DLD1 (cell line): ENCODE data around the gene ATP11A.

Source experiments
- in situ Hi-C: cut with HindIII; loops from 2 replicates; pipeline ENCODE4 v1.10.0; 2017; ENCODE audit warnings: low sequenced_read_pairs

The ATP11A gene

DNA sequence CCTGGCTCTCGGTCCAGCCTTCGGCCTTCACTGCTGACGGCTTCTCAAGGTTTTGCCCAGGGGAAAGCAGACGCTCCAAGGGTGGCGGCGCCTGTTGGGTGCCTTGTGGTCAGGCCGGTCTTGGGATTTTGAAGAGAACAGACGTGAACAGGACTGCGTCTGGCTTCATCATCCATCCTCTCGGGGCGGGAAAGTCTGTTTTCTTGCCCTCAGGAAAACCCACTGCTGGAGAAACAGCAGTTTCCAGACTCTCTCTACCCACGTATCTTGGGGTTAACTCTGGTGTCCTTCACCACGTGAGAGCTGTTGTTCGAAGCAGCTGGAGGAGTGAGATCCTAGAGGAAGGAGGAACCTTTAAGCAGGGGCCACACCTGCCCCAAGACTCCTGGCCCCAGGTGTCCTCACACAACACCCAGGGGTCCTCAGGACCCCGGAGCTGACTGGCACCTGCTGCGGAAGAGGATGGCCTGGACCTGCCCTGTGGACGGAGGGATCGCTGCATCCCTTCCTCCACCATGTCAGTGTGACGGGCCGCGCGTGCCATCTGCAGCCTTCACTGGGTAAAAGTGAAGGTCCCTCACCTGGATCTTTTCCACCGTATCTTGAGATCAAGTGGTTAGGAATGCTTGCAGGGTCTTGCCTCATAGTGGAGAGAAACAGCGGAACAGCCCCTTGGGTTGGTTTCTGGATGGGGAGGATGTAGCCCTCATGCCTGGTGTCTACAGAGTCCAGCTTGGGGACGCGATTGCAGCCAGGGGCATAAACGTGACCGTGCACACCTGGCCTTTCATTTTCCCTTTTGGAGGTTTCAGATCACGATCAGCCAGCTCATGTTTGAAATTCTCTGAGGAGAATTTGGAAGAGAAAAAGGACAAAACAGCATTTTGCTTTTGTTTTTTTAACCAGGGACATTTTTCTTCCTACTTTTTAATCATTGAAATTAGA, 209.7 kb downstream of the ATP11A start:
- in situ Hi-C loops, result no loop called here

DNA sequence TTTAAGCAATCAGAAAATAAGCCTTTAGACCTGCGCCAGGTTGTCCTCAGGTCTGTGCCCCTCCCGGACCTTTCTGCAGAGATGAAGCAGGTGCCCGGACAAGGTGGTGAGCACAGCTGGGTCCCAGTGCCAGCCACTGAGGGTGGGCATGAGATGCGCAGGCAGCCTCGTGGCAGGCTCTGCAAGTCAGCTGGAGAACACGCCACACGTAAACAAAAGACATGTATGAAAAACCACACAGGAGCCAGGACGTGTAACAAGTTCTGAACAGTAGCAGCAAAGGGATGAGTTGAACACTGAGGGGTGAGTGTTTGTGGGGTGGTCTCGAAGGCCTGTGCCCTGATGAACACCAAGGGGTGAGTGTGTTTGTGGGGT, 210.4 kb downstream of the ATP11A start:
- in situ Hi-C loops, result no loop called here

DNA sequence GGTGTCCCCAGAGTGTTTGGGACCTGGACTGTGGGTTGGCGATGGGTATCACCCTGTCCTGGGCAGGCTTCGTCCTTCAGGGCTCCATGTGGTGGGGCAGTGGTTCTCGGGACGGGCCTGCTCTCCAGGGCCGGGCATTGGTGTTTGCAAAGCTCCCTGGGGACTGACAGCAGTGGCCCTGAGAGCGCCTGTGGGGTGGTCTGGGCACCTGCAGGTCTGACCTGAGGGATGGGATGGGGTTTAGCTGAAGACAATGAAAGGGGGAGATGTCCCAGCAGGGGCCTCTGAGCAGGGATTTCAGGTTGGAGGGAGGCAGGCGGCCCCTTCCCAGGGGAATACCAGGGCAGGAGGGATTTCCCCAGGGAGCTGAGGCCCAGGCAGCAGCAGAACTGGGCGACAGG, 210.9 kb downstream of the ATP11A start:
- in situ Hi-C loops, result no loop called here

DNA sequence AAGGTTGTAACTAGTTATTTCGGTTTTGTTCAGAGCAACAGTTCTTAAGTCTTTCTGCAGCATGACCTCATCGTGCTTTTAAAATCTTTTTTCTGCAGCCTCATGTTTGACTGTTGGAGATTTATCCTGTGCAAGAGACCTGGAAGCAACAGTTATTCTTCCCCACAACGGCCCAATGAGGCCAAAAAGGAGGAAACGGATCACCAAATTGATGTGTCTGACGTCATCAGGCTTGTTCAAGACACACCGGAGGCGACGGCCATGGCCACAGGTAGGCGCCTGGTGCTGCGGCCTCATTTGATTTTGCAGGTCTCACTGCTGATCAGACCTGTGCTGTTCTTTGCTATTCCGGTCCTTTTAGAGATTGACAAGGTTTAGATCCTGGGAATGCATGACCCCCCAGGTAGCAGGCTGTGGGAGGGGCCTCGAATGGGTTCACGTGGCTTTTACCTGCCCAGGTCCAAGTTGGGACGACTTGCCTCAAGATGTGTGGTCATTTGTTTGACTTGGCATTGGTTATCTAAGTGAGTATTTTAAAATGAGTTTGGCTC, 212.3 kb downstream of the ATP11A start:
- in situ Hi-C loops, result no loop called here

DNA sequence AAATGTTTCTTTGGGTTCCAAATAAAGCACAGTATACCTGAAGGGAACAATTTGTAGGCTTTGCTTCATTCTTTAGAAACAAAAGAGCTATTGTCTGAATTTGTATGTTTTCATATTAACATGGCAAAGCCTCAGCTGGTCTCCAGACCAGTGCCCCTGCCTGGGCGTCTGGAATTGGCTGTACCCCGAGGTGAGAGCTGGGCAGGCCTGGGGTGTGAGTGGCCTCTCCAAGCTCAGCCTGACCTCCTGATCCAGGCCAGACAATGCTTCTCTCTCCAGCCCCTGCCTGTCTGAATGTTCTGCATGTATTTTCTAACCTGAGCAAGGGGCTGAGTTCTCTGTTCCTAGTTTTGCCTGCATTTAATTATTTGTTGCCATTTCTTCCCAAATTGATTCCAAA, 212.8 kb downstream of the ATP11A start:
- in situ Hi-C loops, result no loop called here

DNA sequence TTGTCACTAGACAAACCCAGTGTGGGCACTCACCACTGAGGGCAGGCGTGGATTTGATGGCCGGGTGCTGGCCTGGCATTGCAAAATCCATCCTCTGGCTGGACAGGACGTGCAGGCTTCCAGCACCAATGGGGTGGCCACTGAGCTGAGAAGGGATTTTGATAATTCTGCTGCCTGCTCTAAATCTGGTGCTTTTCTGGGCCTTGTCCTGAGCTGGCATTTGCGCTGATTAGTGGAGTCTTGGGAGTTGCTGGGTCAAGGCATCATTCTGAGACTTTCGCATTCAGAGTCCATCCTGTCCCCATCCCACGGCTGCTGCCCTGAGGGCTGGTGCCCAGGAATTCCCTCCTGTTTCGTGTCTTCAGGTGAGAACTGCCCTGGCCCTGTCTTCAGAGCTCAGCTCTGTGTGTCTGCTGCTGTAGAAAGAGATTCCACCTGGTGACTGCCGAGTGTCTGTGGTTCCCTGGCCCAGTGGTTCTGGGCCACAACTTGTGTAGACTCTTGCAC, 213.3 kb downstream of the ATP11A start:
- in situ Hi-C loops, result no loop called here

DNA sequence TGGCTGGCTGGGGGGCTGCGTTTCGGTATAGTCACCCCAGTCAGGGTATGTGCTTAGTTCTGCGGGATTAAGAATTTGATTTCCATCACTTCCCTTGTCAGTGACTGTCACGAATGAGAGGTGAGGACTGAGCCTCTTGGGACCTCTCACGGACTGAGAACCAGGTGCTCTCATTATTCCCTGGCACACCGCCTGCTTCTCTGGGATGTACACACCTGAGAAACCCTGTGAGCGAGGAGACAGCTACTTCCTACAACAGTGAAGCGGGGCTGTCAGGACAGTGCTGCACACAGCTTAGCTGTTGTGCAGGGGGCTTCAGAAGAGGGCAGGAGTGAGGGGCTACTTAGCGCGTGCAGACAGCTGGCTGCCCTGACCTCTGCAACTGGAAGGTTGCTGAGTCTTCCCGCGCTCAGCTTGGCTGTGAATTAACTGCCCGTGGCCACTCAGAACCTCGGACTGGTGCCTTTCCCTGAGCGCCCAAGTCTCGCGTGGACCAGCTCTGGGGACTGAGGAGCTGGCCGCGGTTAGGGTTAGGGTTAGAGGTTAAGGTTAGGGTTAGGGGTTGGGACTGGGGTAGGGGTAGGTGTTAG, 213.9 kb downstream of the ATP11A start:
- in situ Hi-C loops, result no loop called here

DNA sequence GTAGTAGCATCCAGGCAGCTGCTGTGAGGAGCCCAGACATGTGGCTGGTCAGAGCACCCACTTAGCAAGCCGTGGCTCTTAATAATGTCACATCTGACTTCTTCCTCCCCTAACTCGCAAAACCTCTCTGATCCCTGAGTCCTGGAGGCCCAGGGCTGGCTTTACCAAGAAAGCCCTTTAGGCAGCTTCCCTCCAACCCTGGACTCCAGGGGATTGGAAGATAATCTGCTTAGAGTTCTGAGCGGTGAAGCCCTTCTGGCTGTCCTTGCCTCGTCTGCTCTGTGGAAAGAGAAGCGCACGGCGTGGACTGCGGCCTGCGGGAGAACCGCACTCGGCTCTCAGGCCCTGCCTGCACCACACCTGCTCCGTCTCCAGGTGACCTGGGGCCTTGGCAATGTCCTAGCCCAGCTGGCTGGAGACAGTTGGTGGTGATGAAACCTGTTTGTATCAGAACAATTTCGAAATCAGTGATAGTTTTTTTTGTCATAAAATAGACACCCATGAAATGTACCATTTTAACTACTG, 214.7 kb downstream of the ATP11A start:
- in situ Hi-C loops, result no loop called here

DNA sequence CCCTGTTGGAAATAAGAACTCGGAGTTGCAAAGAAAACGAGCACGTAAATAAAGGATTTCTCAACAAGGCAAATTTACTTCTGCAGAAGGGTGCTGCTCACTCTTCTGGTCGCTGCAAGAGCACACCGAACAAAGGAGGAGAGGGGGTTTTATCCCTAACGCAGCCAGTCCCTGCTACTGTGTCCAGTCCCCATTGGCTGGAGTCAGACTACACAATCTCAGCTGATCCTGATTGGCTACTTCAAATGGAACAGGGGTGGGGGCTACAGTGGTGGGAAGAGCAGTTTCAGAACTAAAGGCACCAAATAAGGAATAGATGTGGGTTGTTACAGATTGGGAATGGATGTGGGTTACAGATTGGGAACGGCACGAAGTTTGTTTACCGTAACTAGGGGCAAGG, 215.2 kb downstream of the ATP11A start:
- in situ Hi-C loops, result no loop called here

DNA sequence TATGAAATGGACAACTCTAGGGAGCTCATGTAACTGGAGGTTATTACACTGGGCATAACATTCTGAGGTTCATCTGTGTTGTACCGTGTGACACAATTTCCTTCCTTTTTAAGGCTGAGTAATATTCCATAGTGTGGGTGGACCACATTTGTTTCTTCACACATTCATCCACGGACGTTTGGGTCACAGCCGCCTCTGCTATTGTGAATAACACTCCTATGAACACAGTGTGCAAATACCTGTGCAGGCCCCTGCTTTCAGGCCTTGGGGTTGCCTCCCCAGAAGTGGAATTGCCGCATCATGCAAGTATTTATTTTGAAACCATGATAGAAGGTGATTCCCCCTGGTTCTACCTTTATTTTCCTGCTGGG, 215.8 kb downstream of the ATP11A start:
- in situ Hi-C loops, result no loop called here

DNA sequence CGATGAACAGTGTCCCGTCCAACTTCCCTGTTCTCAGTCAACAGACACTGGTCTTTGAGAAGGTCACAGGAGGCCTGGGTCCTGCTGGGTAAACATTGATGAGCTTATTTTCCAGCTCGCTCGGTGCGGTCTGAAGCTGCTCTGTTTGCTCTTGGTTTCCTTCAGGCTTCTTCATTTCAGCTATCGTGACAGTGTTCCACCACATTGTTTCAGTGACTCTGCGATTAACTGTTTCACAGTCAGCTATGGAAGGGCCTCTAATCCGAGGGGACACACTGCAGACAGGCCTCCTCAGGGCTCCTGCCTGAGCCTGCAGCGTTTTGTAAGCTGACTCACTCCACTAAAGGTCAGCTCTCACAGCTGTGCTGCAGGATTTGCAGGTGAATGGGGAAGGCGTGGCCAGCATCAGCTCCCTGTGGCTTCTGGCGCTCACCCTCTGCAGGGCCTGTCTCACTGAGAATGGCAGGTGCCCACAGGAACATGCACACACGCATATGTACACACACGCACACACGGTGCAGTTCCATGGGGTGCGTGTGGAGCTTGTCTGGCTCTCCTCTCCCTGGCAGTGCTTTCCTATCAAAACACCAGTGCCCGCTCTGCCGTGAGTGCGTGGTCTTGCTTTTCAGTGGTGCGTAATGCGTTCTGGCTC, 216.3 kb downstream of the ATP11A start:
- in situ Hi-C loops, result no loop called here

DNA sequence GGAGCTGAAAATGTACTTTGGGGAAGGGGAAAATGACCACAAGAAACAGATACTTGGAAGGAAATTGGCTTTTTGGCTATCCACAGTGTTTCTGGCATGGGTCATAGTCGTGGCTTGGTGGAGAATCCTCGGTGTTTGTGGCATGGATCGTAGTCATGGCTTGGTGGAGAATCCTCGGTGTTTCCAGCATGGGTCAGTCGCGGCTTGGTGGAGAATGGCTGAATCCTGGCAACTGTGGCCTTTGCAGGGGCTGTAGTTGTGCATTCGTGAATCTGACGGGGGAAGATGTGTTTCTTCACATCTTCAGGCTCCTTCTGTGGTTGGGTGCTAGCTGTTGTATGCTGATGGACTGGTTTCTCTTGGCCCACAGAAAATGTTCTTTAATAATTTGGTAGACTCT, 217.4 kb downstream of the ATP11A start:
- in situ Hi-C loops, result no loop called here

DNA sequence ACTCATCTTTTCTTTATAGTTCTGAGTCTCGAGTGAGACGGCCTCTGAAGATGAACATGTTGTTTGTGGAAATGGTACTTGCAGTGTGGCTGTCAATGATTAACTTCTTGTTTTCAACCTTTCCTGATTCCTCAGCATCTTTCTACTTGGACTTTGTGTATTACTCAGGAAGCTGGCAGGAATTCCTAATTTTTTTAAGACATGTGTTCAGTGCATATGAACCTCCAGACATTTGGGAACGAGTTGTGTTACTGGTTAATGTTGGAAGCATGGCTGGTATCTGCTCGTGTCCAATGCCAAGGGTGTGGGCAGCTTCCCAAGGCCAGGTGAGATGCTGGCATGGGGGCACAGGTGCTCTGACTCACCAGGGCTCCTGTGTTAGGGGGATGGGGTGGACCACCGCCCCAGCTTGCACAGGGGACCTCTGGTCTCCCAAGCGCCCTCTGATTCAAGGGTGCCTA, 218.1 kb downstream of the ATP11A start:
- in situ Hi-C loops, result no loop called here

DNA sequence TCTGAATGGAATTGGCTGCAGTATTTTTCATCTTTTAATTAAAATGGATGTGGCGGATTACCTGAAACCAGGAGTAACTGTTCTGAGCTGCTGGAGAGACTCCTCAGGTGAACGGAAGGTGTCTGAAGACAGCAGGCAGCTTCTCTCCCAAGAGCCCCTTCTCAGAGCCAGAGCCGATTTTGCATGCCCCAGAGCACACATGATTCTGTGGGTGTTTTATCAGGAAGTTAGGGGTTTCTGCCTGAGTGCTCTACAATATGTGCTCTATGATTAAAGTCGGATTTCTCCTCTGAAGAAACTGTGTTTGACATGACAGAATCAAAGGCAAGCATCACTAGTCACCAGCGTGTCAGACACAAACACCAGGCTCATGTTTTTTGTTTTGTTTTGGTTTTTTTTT, 218.5 kb downstream of the ATP11A start:
- in situ Hi-C loops, result no loop called here

DNA sequence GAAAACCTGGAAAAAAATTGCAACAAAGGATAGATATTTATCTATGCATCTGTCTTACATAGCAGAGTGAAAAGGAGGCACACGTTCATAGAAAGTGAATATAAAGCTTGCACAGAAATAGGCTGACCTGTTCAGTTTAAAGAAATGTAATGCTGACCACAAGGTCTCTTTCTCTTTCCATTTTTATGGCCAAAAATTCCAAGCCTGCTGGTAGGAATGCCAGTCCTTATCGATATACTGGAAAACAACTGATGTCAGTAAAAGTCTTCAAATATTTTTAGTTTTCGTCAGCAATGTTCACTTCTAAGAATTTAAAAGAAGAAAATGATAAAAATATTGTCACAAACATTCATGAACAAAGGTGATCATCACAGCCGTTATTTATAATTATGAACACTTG, 220.2 kb downstream of the ATP11A start:
- in situ Hi-C loops, result no loop called here

DNA sequence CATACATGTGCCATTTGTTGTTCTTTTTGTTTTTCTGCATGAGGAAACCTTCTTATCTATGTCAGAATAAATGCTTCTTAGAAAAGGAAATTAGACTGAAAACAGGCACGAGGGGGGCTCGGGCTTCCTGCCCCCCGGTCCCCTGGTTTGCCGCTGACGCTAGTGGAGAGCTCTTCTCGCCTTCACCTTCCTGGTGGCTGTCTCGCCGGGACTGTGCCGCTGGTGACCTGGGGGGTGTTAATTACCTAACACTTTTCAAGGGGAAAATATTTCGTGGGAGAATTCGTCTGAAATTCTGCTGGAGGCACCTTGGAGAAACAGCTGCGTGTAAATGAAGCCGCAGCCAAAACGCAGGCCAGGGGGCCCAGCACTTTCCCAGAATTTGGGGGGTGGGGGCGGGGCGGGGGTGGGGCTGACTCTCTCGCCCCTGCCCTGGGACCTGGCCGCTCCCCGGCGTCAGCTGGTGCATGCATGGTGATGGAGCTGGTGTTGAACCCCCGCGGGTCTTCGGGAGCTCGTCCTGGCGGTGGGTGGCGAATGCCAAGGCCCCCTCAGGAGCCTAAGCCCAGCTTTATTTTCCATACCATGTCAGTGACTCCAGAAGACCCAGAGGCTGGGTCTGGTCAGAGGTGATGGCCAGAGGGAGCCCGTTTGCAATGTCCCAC, 220.9 kb downstream of the ATP11A start:
- in situ Hi-C loops, result no loop called here

DNA sequence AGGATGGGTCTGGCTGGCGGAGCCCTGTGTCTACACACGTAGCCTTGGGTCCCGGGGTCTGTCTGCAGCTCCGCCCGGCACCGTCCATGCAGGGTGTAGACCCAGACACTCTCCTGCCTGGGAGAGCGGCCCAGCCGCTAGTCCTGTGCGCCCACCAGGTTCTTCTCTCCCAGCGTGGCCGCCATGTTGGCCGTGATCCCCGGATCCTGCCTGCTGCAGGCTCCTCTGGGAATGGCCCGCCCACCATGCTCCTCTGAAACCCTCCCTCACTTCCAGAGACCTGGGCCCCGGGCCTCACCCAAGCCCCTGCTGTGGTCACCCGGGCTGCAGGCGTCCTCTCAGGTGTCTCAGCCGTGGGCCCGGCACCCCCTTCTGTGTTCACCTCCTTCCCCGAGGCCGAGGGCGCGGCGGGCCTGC, 221.5 kb downstream of the ATP11A start:
- in situ Hi-C loops, result no loop called here

DNA sequence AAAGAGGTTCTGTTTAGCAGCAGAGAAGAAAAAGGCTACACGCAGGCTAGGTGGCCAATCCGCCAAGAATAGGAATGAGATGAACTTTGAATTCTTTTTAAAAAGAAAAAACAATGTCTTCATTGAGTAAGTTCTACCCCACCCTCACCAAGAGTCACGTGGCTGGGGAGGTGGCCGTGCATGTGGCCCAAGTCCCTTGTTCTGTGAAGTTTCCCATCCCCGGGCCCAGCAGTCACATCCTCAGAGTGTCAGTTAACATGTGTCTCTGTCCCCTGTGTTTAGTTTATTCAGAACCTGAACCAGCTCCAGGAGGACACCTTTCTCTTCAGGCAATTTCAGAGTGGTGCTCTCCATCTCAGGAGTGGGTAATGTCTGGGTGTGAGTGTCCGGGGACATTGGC, 222.0 kb downstream of the ATP11A start:
- in situ Hi-C loops, result no loop called here

DNA sequence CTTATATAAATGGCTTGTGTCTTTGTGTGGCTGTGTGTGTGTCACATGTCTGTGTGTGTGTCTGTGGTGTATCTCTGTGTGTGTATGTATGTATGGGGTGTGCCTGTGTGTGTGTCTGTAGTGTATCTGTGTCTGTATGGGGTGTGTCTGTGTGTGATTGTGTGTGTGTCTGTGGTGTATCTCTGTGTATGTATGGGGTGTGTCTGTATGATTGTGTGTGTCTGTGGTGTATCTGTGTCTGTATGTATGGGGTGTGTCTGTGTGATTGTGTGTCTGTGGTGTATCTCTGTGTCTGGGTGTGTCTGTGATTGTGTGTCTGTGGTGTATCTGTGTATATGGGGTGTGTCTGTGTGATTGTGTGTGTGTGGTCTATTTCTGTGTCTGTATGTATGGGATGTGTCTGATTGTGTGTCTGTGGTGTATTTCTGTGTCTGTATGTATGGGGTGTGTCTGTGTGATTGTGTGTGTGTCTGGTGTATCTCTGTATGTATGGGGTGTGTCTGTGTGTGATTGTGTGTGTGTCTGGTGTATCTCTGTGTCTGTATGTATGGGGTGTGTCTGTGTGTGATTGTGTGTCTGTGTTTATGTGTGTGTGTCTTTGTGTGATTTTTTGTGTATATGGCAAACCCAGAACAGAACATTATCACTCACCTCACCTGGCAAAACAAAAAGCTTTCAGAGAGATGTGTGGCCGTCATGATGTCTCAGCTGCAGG, 223.0 kb downstream of the ATP11A start:
- in situ Hi-C loops, result no loop called here

DNA sequence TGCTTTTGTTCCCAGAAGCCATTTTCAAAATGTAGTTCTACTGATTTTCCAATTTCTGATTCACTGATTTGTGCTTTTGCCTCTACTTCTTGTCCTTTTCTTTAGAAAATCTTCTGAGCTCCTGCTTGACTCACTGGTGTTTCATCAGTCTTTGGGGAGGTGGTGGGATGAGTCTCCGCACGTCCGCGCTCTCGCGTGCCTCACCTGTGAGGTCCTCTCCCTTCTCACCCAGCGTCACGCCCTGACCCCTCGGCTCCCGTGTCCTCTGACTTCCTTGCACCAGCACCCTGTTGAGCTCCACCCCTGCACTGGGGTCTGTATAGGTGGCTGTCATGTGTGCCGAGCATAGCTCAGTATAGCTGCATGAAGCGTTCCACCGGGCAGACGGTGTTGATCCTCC, 226.5 kb downstream of the ATP11A start:
- in situ Hi-C loops, result no loop called here
